ENCODE data around the gene ARRB1.
A peak's percentile ranks its signal among the peaks of the same experiment; 100 is the strongest.

ARRB1 gene

DNA sequence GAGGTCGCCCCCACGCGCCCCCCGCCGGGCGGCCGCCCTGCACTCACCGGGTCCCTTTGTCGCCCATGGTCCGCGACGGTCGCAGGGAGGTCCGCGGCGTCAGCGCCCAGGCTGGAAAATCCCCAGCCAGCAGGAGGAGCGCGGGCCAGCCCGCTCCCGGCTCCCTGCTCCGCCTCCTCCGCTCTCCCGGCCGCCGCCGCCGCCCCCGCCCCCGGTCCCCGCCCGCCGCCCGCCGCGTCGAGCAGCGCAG lies at the start of gene ARRB1:
TSS of gene ARRB1 (minus strand) at position 121 of the 250 bp plus-strand sequence. CDS start at position 67, 54 bp downstream.
- DNase-seq (ENCODE audit: low spot score): peak; percentile 50
- H3K27ac ChIP-seq: no peak within 1 kb of the TSS
- POLR2A ChIA-PET (ENCODE audit: low non-redundant PET): no interaction called here
- CTCF ChIA-PET: interaction anchor here (0.7 kb wide), 2 partner anchors 10 to 70 kb away, joined by 3 read pairs; no protein-coding TSS in a partner anchor
- TF ChIP-seq, protein P1, sequence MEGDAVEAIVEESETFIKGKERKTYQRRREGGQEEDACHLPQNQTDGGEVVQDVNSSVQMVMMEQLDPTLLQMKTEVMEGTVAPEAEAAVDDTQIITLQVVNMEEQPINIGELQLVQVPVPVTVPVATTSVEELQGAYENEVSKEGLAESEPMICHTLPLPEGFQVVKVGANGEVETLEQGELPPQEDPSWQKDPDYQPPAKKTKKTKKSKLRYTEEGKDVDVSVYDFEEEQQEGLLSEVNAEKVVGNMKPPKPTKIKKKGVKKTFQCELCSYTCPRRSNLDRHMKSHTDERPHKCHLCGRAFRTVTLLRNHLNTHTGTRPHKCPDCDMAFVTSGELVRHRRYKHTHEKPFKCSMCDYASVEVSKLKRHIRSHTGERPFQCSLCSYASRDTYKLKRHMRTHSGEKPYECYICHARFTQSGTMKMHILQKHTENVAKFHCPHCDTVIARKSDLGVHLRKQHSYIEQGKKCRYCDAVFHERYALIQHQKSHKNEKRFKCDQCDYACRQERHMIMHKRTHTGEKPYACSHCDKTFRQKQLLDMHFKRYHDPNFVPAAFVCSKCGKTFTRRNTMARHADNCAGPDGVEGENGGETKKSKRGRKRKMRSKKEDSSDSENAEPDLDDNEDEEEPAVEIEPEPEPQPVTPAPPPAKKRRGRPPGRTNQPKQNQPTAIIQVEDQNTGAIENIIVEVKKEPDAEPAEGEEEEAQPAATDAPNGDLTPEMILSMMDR (conservative IDR thresholded peaks at IDR 0.05; ENCODE audit: low read depth): no peak

DNA sequence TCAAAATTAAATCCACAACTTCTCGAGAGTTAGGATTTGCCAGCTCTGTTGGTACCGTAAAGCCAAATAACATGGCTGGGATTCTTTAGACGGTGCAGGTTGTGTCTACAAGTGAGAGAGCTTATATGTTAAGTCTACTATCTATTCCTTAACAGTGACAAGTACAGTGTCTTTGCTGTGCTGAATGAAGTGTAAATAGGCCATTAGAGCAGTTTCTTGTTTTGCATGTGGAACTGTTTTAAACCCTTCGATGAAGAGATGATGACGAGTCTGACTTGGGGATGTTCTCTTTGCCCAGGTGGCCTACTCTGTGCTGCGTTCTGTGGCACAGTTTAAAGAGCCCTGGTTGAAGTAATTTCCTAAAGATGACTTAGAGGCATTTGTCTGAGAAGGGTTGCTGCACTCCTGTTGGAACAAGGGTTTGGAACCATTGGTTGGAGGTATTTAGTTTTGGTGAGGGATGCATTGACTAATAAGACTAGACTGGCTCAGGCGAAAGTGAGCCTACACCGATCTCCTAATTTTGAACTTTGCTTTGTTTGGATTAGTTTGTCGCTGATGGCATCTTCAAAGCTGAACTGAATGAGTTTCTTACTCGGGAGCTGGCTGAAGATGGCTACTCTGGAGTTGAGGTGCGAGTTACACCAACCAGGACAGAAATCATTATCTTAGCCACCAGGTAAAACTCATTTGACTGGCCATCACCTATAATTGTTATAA lies 48.8 kb upstream of the ARRB1 start:
- CTCF ChIA-PET: interaction anchor here (0.6 kb wide), 1 partner anchor 14 kb away, joined by 3 read pairs; no protein-coding TSS in a partner anchor
- no peak for DNase-seq (ENCODE audit: low spot score)
- peak overlapping the region; percentile 93 for H3K27ac ChIP-seq
- POLR2A ChIA-PET (ENCODE audit: low non-redundant PET): no interaction called here
- TF ChIP-seq, protein P1 (conservative IDR thresholded peaks at IDR 0.05; ENCODE audit: low read depth): no peak

DNA sequence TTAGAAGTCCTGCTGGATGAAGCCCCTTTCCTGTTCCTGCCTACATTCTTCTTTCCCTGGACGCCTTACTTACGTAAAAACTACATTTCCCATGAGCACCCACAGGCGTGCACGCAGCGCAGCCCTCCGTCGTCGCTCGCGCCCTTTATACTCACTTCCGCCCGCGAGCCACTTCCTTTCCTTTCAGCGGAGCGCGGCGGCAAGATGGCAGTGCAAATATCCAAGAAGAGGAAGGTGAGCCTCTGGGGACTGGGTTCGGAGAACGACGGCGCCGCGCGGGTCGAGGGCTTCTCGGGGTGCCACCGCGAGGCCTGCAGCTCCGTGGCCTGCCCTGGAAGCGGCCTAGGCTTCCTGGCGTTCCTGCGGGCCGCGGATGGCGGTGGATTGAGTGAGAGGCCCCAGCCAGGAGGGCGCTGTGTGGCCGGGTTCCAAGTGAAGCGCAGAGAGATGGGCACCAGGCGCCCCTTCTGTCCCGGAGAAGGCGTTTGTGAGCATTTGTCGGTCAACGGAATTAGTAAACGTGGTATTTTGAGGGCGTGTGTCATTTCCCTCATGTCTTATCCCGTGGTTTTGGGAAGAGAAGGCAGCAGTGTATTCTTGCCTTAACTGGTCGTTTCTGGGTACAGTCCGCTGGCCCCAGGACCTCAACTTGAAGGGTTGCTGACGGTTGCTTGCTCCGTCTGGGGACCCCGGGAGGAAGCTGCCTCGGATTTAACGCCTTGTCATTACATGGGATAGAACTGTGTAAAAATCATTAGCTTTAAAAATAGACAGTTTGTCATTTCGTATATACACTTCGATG lies 48.1 kb upstream of the ARRB1 start, which contains the start of gene RPS3:
TSS of gene RPS3 (plus strand) at position 175 of the 802 bp plus-strand sequence. CDS start at position 205, 30 bp downstream.
- ChIA-PET CTCF (no interaction called here), POLR2A (ENCODE audit: low non-redundant PET) (no interaction called here)
- TF ChIP-seq, protein P1 (conservative IDR thresholded peaks at IDR 0.05; ENCODE audit: low read depth): no peak
- peak within 1 kb of the TSS; percentile 93 for H3K27ac ChIP-seq
- DNase-seq (ENCODE audit: low spot score): peak; percentile 88

DNA sequence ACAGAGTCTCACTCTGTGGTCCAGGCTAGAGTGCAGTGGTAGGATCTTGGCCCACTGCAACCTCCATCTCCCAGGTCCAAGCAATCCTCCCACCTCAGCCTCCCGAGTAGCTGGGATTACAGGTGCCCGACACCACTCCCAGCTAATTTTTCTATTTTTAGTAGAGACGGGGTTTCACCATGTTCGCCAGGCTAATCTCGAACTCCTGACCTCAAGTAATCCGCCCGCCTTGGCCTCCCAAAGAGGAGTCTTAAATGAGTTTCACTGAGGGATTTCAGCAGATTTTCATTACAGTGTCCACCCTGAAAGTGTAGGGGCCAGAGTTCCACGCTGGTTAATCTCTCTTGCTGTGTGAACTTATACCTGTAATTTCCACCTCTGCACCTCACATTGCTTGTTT lies 47.4 kb upstream of the ARRB1 start:
- CTCF ChIA-PET: no interaction called here
- TF ChIP-seq, protein P1 (conservative IDR thresholded peaks at IDR 0.05; ENCODE audit: low read depth): no peak
- no peak for DNase-seq (ENCODE audit: low spot score)
- H3K27ac ChIP-seq: no peak overlapping the region
- POLR2A ChIA-PET (ENCODE audit: low non-redundant PET): no interaction called here

DNA sequence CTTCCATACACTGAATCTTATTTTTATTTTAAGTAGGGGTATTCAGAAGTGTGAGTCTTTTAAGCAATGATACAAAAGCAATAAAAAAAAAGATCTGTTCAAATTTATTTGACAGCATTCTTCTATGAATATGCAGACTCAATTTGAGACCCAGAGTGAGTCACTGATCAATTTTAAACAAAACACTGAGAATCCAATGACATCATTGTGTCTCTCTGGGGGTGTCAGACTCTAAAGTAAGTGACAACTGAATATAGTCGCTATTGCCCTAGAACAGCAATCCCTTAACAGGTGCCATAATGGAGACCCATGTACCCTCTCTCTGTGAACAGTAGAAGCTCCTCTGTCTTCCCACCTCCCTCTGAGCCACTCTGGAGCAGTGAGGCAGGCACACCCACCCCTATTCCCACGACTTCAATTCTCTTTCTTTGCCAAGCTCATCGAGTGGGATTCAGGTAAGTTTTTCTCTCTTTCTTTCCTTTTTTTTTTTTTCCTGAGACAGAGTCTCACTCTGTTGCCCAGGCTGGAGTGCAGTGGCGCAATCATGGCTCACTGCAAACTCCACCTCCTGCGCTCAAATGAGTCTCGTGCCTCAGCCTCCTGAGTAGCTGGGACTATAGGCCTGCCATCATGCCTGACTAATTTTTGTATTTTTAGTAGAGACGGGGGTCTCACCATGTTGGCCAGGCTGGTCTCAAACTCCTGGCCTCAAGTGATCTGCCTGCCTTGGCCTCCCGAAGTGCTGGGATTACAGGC lies 42.8 kb upstream of the ARRB1 start:
- ChIA-PET CTCF (no interaction called here), POLR2A (ENCODE audit: low non-redundant PET) (no interaction called here)
- no peak overlapping the region for H3K27ac ChIP-seq
- DNase-seq (ENCODE audit: low spot score): no peak
- TF ChIP-seq, protein P1 (conservative IDR thresholded peaks at IDR 0.05; ENCODE audit: low read depth): no peak

DNA sequence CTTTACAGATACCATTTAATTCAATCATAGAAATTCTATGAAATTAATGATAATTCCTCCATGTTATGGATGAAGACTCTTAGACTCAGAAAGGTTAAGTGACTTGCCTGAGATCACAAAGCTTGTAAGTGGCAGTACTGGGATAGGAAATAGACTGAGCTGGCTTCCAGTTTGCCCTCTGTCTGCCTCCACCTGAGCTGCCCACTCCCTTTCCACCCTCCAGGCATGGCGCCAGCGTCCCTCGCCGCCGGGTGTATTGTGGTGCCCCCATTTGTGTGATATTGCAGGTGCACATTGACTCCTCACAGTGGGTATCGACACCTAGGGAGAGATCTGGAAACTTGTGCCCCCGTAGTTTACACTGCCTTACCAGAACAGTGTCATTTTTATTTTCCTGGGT lies 38.5 kb upstream of the ARRB1 start:
- CTCF ChIA-PET: interaction anchor here (3.1 kb wide), 1 partner anchor 143 kb away, joined by 16 read pairs; no protein-coding TSS in a partner anchor
- TF ChIP-seq, protein P1 (conservative IDR thresholded peaks at IDR 0.05; ENCODE audit: low read depth): no peak
- POLR2A ChIA-PET (ENCODE audit: low non-redundant PET): no interaction called here
- H3K27ac ChIP-seq: no peak overlapping the region
- no peak for DNase-seq (ENCODE audit: low spot score)
